ENCODE measurements around the gene MROH9. TPM values are rescaled to one million over a fixed set of nuclear protein-coding genes. Genes with fewer than 3 reads are reported as not detected.
"Not testable (repeated sequence)": the region's sequence is repeated elsewhere in the genome, so short reads cannot be mapped to it uniquely, and the experiment has no call there.

MROH9 gene
- total RNA-seq, 1 donor from 2014 or later = not detected

DNA sequence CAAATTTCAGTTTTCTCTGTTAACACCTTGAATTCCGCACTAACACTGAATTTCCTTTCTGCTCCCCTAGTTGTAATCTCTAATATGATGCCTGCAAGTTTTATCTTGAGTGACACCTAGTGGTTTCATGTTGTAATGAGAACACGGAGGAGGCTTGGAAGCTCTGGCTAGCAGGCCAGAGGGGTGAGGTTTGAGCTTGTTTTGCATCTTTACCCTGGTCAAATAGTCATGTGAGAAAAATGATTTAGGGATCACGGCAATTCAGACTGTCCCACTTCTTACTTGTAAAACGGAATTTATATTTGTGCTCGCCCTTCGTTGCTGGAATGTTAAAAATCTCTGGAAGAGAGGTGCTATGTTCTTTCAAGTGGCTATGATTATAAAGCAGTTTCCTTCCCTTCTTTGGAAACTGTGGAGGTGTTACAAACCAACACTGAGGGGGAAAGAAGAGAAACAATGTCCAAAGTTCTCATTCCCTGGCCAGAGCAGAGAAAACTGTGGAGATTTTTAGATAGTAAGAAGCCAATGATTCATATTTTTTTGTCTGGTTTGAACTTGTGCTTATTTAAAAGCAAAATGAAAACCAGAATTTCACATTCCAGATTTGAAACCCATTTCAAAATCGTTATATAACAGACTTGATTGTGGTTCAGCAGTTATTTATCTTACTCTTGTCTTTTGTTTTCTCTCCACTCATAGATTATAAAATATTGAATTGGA lies 5.3 kb upstream of the MROH9 start:
- intact Hi-C loops (cut with micrococcal nuclease) = loop anchor here (1.0 to 5.0 kb wide), 3 partner anchors 241 to 1001 kb away; no protein-coding TSS in a partner anchor
- DNase-seq = peak; percentile 73
- Mint-ChIP-seq H3K4me1 (no peaks in the 10 kb centered on the region), H3K36me3 (ENCODE audit: low read depth) (no peaks in the 10 kb centered on the region), H3K27me3 (peaks cover 4% of the 10 kb centered on the region), H3K27ac (no peak overlapping the region), H3K4me3 (no peak overlapping the region), H3K9me3 (no peaks in the 10 kb centered on the region)

DNA sequence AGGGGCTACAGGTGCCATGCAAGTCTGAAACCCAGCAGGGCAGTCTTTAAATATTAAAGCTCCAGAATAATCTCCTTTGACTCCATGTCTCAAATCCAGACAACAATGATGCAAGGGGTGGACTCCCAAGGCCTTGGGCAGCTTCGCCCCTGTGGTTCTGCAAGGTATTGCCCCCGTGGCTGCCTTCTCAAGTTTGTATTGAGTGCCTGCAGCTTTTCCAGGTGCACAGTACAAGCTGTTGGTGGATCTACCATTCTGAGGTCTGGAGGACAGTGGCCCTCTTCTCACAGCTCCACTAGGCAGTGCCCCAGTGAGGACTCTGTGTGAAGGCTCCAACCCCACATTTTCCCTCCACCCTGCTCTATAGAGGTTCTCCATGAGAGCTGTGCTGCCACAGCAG lies 3.7 kb upstream of the MROH9 start:
- Mint-ChIP-seq H3K27me3 (peaks cover 4% of the 10 kb centered on the region), H3K9me3 (no peaks in the 10 kb centered on the region), H3K4me3 (no peak overlapping the region), H3K36me3 (ENCODE audit: low read depth) (no peaks in the 10 kb centered on the region), H3K4me1 (no peaks in the 10 kb centered on the region), H3K27ac (no peak overlapping the region)
- no peak for DNase-seq
- intact Hi-C loops (cut with micrococcal nuclease) = no loop called here

DNA sequence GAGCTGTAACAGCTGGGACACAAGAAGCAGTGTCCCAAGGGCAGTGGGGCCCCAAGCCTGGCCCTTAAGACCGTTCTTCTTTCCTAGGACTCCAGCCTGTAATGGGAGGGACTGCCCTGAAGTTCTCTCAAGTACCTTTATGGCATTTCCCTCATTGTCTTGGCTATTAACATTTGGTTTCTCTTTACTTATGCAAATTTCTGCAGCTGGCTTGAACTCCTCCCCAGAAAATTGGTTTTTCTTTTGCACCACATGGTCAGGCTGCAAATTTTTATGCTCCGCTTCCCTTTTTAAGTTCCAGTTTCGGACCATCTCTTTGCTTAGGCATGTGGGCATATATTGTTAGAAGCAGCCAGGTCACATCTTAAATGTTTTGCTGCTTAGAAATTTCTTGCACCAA lies 3.1 kb upstream of the MROH9 start:
- intact Hi-C loops (cut with micrococcal nuclease) = no loop called here
- no peak for DNase-seq

DNA sequence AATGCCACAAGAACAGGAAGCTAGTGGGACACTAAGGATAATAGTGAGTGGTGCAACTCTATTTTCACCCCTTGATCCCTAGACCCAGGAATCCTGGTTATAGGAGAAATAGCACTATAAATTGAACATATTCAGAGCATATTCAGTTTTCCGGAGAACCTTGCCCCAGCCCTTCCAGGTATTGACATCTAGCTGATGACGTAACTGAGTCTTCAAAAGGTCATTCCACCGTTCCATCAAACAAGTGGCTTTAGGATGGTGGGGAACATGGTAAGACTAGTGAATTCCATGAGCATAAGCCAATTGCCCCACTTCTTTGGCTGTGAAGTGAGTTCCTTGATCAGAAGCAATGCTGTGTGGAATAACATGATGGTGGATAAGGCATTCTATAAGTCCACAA lies 2.9 kb downstream of the MROH9 start:
- Mint-ChIP-seq H3K4me3 (no peak overlapping the region), H3K9me3 (no peaks in the 10 kb centered on the region), H3K27me3 (peaks cover 3% of the 10 kb centered on the region), H3K27ac (no peak overlapping the region), H3K36me3 (ENCODE audit: low read depth) (no peaks in the 10 kb centered on the region), H3K4me1 (no peaks in the 10 kb centered on the region)
- intact Hi-C loops (cut with micrococcal nuclease) = no loop called here
- no peak for DNase-seq

More for the DNA sequence above, 3.1 kb upstream of the MROH9 start:
- H3K4me3 Mint-ChIP-seq = no peak overlapping the region
- H3K27ac Mint-ChIP-seq = no peak overlapping the region
- H3K4me1 Mint-ChIP-seq = no peaks in the 10 kb centered on the region
- peaks cover 4% of the 10 kb centered on the region for H3K27me3 Mint-ChIP-seq
- H3K9me3 Mint-ChIP-seq = no peaks in the 10 kb centered on the region
- H3K36me3 Mint-ChIP-seq (ENCODE audit: low read depth) = no peaks in the 10 kb centered on the region

DNA sequence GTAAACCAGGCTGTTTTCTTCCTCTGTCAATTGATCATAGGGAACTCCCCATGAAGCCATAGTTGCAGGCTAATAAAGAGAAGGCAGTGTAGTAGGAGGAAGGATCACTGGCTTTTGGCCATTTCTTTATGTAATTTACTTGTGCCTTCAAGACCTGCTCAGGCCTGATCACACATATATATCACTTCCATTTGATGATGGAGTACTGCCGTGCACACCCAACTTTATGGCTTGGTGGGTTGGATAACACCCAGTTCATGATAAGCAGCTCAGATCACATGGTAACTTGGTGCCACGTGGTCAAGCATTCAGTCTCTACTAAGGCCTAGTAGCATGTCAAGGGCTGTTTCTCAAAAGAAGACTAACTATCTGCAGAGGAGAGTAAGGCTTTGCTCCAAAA lies 4.1 kb downstream of the MROH9 start:
- no peak overlapping the region for H3K4me3 Mint-ChIP-seq
- intact Hi-C loops (cut with micrococcal nuclease) = no loop called here
- no peak for DNase-seq

DNA sequence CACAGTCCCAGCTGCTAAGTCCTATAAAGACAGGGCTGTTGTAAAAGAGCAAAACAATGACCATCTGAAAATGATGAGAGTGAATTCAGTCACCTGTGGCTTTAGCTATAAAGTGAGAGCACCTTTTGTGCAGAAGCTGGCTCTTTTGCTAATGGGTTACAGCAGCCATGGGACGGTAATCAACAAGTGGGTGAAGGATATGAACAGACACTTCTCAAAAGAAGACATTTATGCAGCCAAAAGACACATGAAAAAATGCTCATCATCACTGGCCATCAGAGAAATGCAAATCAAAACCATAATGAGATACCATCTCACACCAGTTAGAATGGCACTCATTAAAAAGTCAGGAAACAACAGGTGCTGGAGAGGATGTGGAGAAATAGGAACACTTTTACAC lies 16.4 kb downstream of the MROH9 start:
- DNase-seq; H3K36me3 Mint-ChIP-seq (ENCODE audit: low read depth); H3K27me3 Mint-ChIP-seq; H3K4me3 Mint-ChIP-seq; H3K4me1 Mint-ChIP-seq; H3K27ac Mint-ChIP-seq; H3K9me3 Mint-ChIP-seq; intact Hi-C loops (cut with micrococcal nuclease): not testable (repeated sequence)

More for the DNA sequence above, 4.1 kb downstream of the MROH9 start:
- peaks cover 3% of the 10 kb centered on the region for H3K27me3 Mint-ChIP-seq
- H3K4me1 Mint-ChIP-seq = no peaks in the 10 kb centered on the region
- no peak overlapping the region for H3K27ac Mint-ChIP-seq
- no peaks in the 10 kb centered on the region for H3K9me3 Mint-ChIP-seq
- no peaks in the 10 kb centered on the region for H3K36me3 Mint-ChIP-seq (ENCODE audit: low read depth)

DNA sequence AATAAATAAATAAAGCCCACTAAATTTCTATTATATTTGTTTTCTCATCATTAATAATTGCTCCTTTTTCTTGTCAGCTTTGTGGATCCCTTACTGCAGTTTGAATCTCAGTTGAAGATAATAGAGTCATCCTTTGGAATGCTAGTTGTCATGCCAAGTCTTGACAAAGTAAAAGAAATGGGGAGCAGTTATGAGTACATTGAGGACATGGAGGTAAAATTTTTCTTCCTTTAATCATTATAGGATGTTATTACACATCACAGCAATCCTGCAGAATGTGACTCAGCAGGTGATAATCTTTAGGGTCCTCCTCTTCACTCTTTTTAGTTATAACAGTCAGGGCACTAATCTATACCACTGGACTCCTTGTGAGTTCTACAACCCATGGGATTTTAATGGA lies 24.1 kb downstream of the MROH9 start:
- intact Hi-C loops (cut with micrococcal nuclease) = no loop called here
- Mint-ChIP-seq H3K4me3 (no peak overlapping the region), H3K27me3 (peaks cover 6% of the 10 kb centered on the region), H3K9me3 (no peaks in the 10 kb centered on the region), H3K27ac (no peak overlapping the region), H3K36me3 (ENCODE audit: low read depth) (no peaks in the 10 kb centered on the region), H3K4me1 (no peaks in the 10 kb centered on the region)
- DNase-seq = no peak

DNA sequence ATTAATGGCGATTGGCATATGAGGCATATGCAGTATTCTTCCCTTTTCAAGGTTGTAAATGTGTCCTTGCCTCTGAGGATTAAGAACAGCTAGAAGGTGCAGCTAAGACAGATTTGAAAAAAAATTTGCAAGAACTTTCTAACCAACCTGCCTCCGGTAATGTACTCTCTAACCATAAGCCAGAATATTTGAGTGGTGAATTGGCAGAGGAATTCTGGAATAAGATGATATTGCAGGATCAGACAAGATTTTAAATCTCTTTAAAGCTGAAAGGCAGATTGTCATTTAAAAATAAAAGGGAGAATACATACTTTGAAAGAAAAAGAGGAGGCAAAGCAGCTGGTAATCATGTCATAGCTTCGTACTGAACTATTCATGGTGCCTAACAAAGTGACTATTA lies 29.2 kb downstream of the MROH9 start:
- H3K27me3 Mint-ChIP-seq = peaks cover 10% of the 10 kb centered on the region
- no peaks in the 10 kb centered on the region for H3K36me3 Mint-ChIP-seq (ENCODE audit: low read depth)
- intact Hi-C loops (cut with micrococcal nuclease) = no loop called here
- no peak overlapping the region for H3K27ac Mint-ChIP-seq
- no peak for DNase-seq
- no peak overlapping the region for H3K4me3 Mint-ChIP-seq
- no peaks in the 10 kb centered on the region for H3K9me3 Mint-ChIP-seq
- H3K4me1 Mint-ChIP-seq = no peaks in the 10 kb centered on the region

DNA sequence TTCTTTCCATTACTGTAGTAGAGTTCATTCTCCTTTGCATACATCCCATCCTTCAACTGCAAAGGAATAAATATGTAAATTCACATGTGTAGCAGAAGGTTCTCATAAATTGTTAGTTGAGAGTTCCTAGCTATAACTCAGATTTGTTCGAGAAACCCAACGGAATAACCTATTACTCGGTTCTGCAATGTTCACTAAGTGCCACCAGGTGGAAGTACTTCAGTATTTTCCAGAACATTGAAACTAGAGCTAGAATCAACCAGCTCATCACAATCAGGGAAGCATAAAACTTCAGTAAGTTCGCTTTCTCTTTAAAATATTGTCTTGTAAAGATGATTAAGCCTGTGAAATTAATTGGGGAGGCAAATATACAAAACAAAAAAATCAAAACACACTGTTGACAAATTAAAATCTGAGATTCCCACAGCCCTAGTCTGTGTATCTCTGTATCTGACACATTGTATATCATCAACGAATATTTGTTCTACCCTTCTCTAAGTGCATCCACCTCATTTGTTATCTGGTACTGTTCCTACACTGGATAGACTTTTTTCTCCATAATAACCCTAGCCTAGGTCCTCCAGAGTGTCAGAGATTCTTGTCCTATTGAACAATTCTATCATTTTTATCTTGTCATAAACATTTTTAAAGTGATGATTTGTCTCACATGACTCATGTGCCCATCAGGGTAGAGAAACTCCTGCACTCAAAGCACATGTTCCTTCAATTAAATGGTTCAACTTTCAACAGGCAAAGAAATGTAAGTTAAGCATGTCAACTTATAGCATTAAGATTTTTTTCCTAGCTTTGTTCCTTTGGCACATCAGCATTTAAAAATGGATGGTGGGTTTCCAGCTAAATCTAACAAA lies 31.9 kb downstream of the MROH9 start:
- intact Hi-C loops (cut with micrococcal nuclease) = loop anchor here (2.0 kb wide), 1 partner anchor 346 kb away; no protein-coding TSS in a partner anchor
- Mint-ChIP-seq H3K36me3 (ENCODE audit: low read depth) (no peaks in the 10 kb centered on the region), H3K4me1 (no peaks in the 10 kb centered on the region), H3K4me3 (no peak overlapping the region), H3K27ac (no peak overlapping the region), H3K27me3 (peaks cover 8% of the 10 kb centered on the region), H3K9me3 (no peaks in the 10 kb centered on the region)
- no peak for DNase-seq

DNA sequence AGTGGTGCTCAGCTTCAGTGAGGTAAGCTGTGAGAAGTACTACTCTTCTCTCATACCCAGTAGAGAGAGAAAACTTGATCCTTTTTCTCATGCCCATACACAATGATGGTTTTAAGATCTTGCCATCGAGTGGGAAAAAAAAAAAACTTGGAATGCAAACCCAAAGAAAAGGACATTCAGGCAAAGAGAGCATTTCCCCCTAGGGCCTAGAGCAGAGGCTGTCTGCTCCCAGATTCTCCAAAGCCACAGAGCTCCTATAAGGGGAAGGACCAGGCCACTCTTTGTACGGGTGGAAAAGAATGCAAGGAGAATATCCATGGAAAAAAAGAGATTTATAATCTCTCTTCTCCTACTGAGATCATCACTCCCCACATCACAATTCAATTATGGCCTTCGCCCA lies 34.9 kb downstream of the MROH9 start:
- H3K36me3 Mint-ChIP-seq (ENCODE audit: low read depth) = no peaks in the 10 kb centered on the region
- peaks cover 4% of the 10 kb centered on the region for H3K27me3 Mint-ChIP-seq
- no peaks in the 10 kb centered on the region for H3K4me1 Mint-ChIP-seq
- intact Hi-C loops (cut with micrococcal nuclease) = no loop called here
- no peak overlapping the region for H3K27ac Mint-ChIP-seq
- no peaks in the 10 kb centered on the region for H3K9me3 Mint-ChIP-seq
- no peak overlapping the region for H3K4me3 Mint-ChIP-seq
- DNase-seq = no peak

DNA sequence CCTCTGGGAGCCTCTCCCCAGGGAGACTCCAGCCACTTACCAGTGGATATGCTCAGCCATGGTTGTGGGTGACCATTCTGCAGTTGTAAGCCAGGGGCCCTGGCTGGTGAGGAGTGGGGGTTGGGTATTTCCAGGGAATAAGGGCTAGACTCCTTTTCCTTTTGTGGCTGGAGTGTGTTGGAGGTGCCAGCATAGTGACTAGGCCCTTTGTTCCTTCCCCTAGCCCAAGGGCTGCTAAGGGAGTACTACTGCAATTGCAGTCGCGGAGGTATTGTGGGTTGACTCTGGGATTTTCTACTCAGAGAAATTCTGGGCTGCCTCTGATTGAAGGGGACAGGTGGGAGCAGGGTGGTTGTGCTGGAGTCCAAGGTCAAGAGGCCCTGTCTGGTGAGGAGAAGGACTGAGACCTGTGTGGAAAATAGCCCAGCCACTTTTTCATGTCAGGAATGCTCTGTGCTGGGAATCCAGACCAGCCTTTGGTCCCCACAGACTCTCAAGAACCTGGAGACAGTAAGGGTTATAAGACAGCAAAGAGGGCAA lies 43.1 kb downstream of the MROH9 start:
- no peak for DNase-seq
- H3K9me3 Mint-ChIP-seq = no peaks in the 10 kb centered on the region
- no peak overlapping the region for H3K27ac Mint-ChIP-seq
- H3K27me3 Mint-ChIP-seq = no peaks in the 10 kb centered on the region
- H3K36me3 Mint-ChIP-seq (ENCODE audit: low read depth) = no peaks in the 10 kb centered on the region
- H3K4me3 Mint-ChIP-seq = no peak overlapping the region
- H3K4me1 Mint-ChIP-seq = no peaks in the 10 kb centered on the region
- intact Hi-C loops (cut with micrococcal nuclease) = no loop called here

DNA sequence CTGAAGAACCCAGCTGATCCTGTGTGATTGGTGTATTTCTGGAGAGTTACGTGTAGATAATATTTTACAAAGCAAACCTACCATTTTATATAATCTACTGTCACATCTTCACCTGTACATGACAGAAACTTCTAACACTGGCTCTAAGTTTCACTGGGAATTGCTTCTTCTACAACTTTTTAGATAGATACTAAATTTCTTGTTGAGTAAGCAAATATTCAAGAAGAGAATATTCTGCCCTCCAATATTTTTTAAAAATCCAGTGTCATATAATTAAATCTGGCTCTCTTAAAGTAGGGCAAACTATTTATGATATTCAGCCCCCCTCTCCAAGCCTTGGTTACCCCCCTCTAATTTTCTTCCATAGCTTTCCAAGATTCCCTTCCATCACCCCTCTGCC lies 50.1 kb downstream of the MROH9 start:
- Mint-ChIP-seq H3K4me1 (no peaks in the 10 kb centered on the region), H3K9me3 (no peaks in the 10 kb centered on the region), H3K27me3 (no peaks in the 10 kb centered on the region), H3K36me3 (ENCODE audit: low read depth) (no peaks in the 10 kb centered on the region), H3K4me3 (no peak overlapping the region), H3K27ac (no peak overlapping the region)
- DNase-seq = no peak
- intact Hi-C loops (cut with micrococcal nuclease) = no loop called here

DNA sequence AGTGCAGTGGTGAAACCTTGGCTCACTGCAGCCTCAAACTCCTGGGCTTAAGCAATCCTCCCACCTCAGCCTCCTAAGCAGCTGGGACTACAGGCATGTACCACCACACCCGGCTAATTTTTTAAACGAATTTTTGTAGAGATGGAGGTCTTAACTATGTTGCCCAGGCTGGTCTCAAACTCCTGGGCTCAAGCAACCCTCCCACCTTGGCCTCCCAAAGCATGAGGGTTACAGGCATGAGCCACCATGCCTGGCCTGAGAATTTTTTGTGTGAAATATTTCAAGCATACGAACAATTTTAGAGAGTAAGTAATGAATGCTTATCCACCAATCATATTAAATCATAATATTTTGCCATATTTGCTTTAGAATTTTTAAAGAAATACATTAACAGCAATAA lies 51.6 kb downstream of the MROH9 start:
- intact Hi-C loops (cut with micrococcal nuclease) = no loop called here
- Mint-ChIP-seq H3K27me3 (no peaks in the 10 kb centered on the region), H3K9me3 (no peaks in the 10 kb centered on the region), H3K27ac (no peak overlapping the region), H3K4me1 (no peaks in the 10 kb centered on the region), H3K36me3 (ENCODE audit: low read depth) (no peaks in the 10 kb centered on the region), H3K4me3 (no peak overlapping the region)
- no peak for DNase-seq

DNA sequence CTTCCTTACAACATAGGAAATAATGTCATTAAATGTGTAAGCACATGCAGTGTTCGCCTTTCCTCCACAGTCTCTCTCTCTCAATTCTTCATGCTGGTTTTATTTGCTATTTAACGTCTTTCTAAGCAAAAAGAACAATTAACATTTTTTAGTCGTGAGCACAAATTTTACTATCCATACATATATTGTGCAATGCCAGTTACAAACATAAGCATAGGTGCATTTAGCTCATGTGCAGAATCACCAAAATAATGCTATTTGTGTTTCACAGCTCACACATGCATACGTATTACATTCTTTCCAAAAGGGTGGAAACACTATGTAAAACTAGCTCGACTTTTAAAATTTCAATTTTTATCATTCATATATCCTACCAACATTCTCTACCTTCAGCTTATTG lies 52.1 kb downstream of the MROH9 start:
- intact Hi-C loops (cut with micrococcal nuclease) = no loop called here
- no peaks in the 10 kb centered on the region for H3K36me3 Mint-ChIP-seq (ENCODE audit: low read depth)
- no peak overlapping the region for H3K4me3 Mint-ChIP-seq
- no peaks in the 10 kb centered on the region for H3K27me3 Mint-ChIP-seq
- DNase-seq = no peak
- no peaks in the 10 kb centered on the region for H3K4me1 Mint-ChIP-seq
- no peaks in the 10 kb centered on the region for H3K9me3 Mint-ChIP-seq
- no peak overlapping the region for H3K27ac Mint-ChIP-seq
